ENCODE data around the gene KCNK18. TPM values are rescaled to one million over a fixed set of nuclear protein-coding genes. Genes with fewer than 3 reads are reported as not detected.
A peak's percentile ranks its signal among the peaks of the same experiment; 100 is the strongest.

The KCNK18 gene
- total and polyA plus RNA-seq, 2 of the 8 experiments (the other 6 are each of a cell fraction or from before 2014, with no cell fraction given): not detected

DNA sequence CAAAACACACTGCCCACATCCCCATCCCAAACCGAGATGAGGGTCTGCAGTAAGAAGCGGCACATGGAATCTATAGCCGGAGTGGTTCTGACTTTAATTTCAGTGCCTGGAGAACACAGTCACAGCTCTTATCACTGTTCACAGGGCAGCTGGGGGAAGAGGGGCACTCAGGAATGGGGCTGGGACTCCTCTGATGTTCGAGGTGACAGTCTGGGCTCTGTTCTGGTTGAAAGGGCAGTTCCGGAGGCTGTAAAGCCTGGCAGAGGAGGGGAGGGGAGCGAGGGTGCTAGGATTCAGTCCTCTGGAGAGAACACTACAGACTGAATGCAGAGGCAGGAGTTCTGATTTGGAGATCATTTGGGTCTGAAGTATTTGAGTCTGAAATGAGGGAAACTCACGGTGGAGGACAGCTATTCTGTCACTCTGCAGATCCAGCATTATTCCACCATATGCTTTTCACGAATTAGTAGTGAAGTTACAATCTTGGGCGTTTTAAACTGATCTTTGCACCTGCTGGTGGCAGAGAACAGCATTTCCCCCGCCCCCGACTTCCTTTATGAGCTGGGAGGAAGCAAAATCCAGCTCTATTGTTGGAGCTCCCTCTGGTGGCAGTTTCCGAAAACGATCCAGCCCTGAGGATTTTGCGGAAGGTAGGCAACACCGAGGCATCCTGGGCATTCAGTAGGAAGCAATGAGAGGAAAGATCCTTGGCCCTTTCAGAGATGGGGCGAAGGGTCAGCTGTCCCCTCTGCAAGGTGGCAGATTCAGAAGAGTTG, 22.7 kb upstream of the KCNK18 start:
- no peak overlapping the region for H3K27ac ChIP-seq (ENCODE audit: low read depth, low read length)
- TF ChIP-seq SP4 (IDR thresholded peaks at IDR 0.05; ENCODE audit: low read length): no peak
- no peak for TF ChIP-seq JUN (IDR thresholded peaks at IDR 0.05; ENCODE audit: low read depth, low read length)
- peak; percentile 16 for TF ChIP-seq TAF7 (optimal IDR thresholded peaks at IDR 0.05; ENCODE audit: borderline replicate concordance, low read depth, low read length)
- TF ChIP-seq EGR1 (IDR thresholded peaks at IDR 0.05; ENCODE audit: borderline replicate concordance, low read depth, low read length): peak; percentile 84
- TF ChIP-seq, protein P1, sequence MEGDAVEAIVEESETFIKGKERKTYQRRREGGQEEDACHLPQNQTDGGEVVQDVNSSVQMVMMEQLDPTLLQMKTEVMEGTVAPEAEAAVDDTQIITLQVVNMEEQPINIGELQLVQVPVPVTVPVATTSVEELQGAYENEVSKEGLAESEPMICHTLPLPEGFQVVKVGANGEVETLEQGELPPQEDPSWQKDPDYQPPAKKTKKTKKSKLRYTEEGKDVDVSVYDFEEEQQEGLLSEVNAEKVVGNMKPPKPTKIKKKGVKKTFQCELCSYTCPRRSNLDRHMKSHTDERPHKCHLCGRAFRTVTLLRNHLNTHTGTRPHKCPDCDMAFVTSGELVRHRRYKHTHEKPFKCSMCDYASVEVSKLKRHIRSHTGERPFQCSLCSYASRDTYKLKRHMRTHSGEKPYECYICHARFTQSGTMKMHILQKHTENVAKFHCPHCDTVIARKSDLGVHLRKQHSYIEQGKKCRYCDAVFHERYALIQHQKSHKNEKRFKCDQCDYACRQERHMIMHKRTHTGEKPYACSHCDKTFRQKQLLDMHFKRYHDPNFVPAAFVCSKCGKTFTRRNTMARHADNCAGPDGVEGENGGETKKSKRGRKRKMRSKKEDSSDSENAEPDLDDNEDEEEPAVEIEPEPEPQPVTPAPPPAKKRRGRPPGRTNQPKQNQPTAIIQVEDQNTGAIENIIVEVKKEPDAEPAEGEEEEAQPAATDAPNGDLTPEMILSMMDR (IDR thresholded peaks at IDR 0.05; ENCODE audit: control extremely low read depth in 1 of 3, insufficient read depth in 1 of 3, low read depth in 1 of 3, low read length in 3 of 3): peak; percentile 70 to 96 (median 96)
- TF ChIP-seq RFX5 (IDR thresholded peaks at IDR 0.05; ENCODE audit: borderline replicate concordance, low read depth, low read length): no peak
- peak; percentile 93 to 94 for TF ChIP-seq RAD21 (IDR thresholded peaks at IDR 0.05 in 1 of 2, conservative IDR thresholded peaks at IDR 0.05 in 1 of 2; ENCODE audit: low read depth in 2 of 2, low read length in 2 of 2)
- TF ChIP-seq SP1 (IDR thresholded peaks at IDR 0.05; ENCODE audit: low read depth, low read length): 0 out of 2 replicates have a peak, but pooled peaks have one; percentile 68
- TF ChIP-seq SUZ12 (IDR thresholded peaks at IDR 0.05; ENCODE audit: low read length): no peak

More for the DNA sequence above, 22.7 kb upstream of the KCNK18 start:
- no peaks in the 10 kb centered on the region for H3K79me2 ChIP-seq (ENCODE audit: control insufficient read depth in 1 of 2, insufficient read depth in 2 of 2, low read length in 2 of 2)
- no peak overlapping the region for H3K14ac ChIP-seq (ENCODE audit: insufficient read length)
- POLR2A ChIA-PET (ENCODE audit: partially characterized antibody): no interaction called here
- peaks cover 7% of the 10 kb centered on the region for H3K23me2 ChIP-seq (ENCODE audit: low read depth, low read length)
- H2BK120ac ChIP-seq (replicated peaks; ENCODE audit: low read depth, low read length): no peak overlapping the region
- peak overlapping the region; percentile 87 to 99 for H3K4me2 ChIP-seq (ENCODE audit: insufficient read depth in 1 of 2, low read depth in 2 of 2, low read length in 2 of 2)
- H3K9me3 ChIP-seq (ENCODE audit: insufficient read depth in 2 of 2, low read depth in 1 of 2, low read length in 1 of 2): no peaks in the 10 kb centered on the region
- no peak overlapping the region for H2BK5ac ChIP-seq (ENCODE audit: low read depth, low read length)
- FAIRE-seq (peak; percentile 94), DNase-seq (ENCODE audit: low read depth in 1 of 2, low spot score in 2 of 2) (peak; percentile 67 to 96)
- H3K56ac ChIP-seq (replicated peaks; ENCODE audit: insufficient read length, low read depth, low read length): no peak overlapping the region
- H3K79me1 ChIP-seq (ENCODE audit: low read depth, low read length): no peaks in the 10 kb centered on the region
- H2BK15ac ChIP-seq (ENCODE audit: low read length): no peak overlapping the region
- no peak overlapping the region for H3K9ac ChIP-seq (replicated peaks in 1 of 4; ENCODE audit: extremely low read depth in 1 of 4, low read depth in 3 of 4, low read length in 3 of 4)
- peaks cover 0 to 15% (median 7%) of the 10 kb centered on the region in 4 experiments; a peak in 6 of 7 replicates for H3K4me1 ChIP-seq (replicated peaks in 1 of 4; ENCODE audit: control insufficient read depth in 3 of 4, insufficient read depth in 4 of 4, low read length in 3 of 4)
- H4K91ac ChIP-seq (replicated peaks; ENCODE audit: insufficient read length, low read length): no peak overlapping the region
- H2BK20ac ChIP-seq (ENCODE audit: low read length): no peak overlapping the region
- no peak overlapping the region for H3K23ac ChIP-seq (ENCODE audit: insufficient read length)
- H3K4ac ChIP-seq (replicated peaks; ENCODE audit: insufficient read length, low read depth, low read length): no peak overlapping the region
- no peak overlapping the region for H2BK12ac ChIP-seq (ENCODE audit: low read depth, low read length)
- H2AK5ac ChIP-seq (ENCODE audit: low read depth, low read length): no peak overlapping the region
- no peak overlapping the region for H4K8ac ChIP-seq (ENCODE audit: extremely low read depth, insufficient read depth, low read length)
- 12% methylated on average over 16 of the region's 16 CpGs; no CpG with 5 or more reads in 1 of the 2 experiments for WGBS, 2 experiments (ENCODE audit: extremely low coverage in 1 of 2, insufficient coverage in 1 of 2, insufficient read length in 1 of 2, insufficient replicate concordance in 2 of 2, low coverage in 1 of 2, low lambda C conversion rate in 2 of 2, missing lambda C conversion rate in 1 of 2)
- no peak overlapping the region for H3K18ac ChIP-seq (ENCODE audit: extremely low read depth, low read length)
- H3K27me3 ChIP-seq (replicated peaks in 1 of 4; ENCODE audit: control insufficient read depth in 3 of 4, extremely low read depth in 1 of 4, insufficient read depth in 3 of 4, low read length in 3 of 4): peaks cover 32 to 56% (median 49%) of the 10 kb centered on the region in 4 experiments
- peaks cover 0 to 7% of the 10 kb centered on the region in 2 experiments for H4K20me1 ChIP-seq (replicated peaks in 1 of 2; ENCODE audit: control insufficient read depth in 1 of 2, insufficient read depth in 2 of 2, low read length in 2 of 2)
- CTCF ChIA-PET (ENCODE audit: partially characterized antibody): interaction anchor here (0.5 to 15.5 kb wide), 68 partner anchors 9 to 617 kb away, joined by 3 to 531 read pairs (median 4); partner anchors contain the start of gene KCNK18
- H3K36me3 ChIP-seq (ENCODE audit: control insufficient read depth in 2 of 4, insufficient read depth in 4 of 4, low read length in 3 of 4): no peaks in the 10 kb centered on the region
- H2AFZ ChIP-seq (ENCODE audit: low read length): peak overlapping the region; percentile 88; the same call in 1 of the 2 replicates
- no peak overlapping the region for H4K5ac ChIP-seq (ENCODE audit: insufficient read length, low read depth, low read length)
- H3K4me3 ChIP-seq (ENCODE audit: extremely low read depth in 1 of 4, insufficient read depth in 2 of 4, low read depth in 3 of 4, low read length in 4 of 4): peak overlapping the region; percentile 29 to 67 (median 60); a peak in 7 of 8 replicates

Data from H1 (cell line).